DMS153 treated with DMSO at 0.1 percent for 48 hours (cell line): Measurements from ENCODE around the gene COMMD1.
"Not testable (repeated sequence)": the region's sequence is repeated elsewhere in the genome, so short reads cannot be mapped to it uniquely, and the experiment has no call there.

Experiments
- DNase-seq: peaks from one replicate; lab custom pipeline; 2025; ENCODE audit not compliant: unreplicated experiment; lab: John Stamatoyannopoulos, UW

Gene COMMD1

DNA sequence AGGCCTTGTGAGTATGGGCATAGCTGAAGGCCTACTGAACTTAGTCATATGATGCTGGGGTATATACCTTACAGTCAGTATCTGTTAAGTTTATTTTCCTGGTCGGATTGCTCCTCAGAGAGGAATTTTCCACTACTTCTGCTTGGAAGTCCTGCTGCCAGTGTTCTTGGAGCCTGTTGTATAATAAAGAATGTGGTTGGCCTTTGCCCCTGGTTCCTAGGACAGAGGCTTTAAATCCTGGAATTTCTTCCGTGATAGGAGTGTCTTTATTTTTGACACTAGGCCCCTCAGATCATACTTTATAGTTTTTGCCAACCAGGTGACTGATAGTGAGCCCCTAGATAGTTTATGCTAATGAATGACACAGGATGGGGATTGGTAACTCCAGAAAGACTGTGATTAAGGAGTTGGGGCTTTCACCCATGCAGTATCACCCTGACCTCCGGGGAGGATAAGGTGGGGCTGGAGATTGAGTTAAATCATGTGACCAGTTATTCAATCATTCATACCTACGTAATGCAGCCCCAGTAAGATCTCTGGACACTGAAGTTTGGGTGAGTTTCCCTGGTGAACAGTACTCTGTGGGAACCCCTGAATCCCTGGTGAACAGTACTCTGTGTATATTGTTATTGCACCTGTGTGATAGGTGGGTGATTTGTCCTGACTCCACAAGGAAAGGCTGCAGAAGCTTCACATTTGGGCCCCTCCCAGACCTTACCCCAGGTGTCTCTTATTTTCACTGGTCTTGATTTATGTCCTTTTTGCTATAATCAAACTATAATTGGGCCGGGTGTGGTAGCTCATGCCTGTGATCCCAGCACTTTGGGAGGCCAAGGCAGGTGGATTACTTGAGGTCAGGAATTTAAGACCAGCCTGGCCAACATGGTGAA is 56.9 kb downstream of the COMMD1 start:
- DNase-seq: no peak

DNA sequence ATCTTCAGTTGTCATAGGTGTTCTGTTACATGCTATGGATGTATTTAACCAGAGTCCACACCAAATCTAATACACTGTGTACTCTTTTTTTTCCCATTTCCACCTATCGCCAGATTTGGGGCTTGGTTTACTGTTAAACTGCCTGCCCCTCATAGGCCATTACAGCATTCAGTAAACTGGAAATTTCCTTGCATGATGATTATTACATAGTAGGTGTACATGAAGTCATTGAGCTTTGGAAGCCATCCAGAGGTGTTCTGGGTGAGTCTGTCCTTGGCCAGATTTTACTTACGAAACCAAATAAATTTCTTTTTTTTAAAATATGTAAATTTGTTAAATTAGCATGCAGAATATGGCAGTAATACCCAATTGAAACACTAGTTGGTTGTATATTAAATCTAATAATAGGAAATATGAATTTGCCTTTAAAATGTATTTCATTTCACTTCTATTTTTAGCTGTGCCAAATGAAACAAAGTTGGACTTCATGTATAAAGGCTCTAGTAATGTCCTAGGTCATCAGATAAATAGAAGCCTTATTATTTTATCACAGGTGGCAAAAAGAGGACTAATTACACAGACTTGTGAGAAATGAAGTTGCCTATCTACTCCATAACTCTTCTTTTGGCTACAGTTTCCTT is 60.7 kb downstream of the COMMD1 start:
- DNase-seq: no peak

DNA sequence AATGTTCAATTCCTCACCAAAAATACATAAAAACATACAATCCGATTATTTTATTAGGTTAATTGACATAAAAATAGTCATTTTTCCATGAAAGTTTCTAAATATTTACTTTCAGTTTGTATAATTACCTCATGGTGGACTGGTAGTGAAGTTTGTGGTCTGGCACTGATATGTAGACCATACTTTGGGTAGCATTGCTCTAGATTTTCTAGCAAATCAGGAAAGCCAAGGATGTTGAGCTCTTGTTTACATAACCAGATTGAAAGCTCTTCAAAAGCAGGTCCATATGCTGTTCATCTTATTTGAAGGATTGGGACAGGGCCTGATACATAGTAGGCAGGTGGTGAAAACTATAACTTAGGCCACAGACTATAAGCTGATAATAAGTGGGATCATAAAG is 61.8 kb downstream of the COMMD1 start:
- no peak for DNase-seq

DNA sequence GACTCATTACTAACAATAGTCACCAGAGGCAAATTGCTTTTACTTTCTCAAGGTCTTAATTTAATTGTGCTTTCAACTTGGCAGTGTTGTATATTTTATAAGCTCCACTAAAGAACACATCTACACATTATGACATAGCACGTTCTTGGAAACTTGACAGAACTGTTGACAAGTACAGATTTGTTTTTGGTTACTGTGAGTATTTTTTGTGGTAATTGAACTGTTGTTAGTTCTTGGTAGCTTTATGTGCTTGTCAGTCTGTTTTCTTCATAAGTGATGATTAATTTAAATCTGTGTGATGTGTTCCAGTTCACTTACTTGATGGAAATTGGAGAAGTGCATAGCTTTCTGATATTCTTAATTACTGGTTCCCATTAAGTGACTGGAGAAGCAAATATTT is 63.9 kb downstream of the COMMD1 start:
- DNase-seq: no peak

DNA sequence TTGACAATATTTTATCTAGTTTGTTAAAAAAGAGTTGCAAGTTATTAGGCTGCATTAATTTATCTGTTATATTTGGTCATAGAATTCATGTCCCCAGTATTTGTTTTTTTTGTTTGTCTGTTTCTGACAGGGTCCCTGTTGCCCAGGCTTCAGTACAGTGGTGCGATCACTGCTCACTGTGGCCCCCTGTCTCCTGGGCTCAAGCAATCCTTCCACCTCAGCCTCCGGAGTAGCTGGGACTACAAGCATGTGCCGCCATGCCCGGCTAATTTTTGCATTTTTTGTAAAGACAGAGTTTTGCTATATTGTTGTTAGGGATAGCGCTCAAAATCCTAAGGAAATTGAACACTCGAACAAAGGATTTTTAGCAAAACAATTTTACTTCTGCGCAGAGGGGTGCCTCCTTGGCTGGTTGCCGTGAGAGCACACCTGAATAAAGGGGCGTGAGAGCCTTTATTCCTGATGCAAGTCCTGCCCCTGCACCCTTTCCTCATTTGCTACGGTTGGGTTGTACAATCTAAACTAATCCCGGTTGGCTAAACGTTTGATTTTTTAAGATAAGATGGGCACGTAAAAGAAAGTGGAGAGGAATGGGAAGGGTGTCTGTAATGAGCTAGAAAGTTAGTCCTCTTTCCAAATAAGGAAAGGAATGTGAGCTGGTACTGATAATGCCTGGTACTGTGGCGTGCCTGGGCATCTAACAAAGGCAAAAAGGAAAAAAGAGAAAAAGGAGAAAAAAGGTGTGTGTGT is 65.5 kb downstream of the COMMD1 start:
- DNase-seq: no peak

DNA sequence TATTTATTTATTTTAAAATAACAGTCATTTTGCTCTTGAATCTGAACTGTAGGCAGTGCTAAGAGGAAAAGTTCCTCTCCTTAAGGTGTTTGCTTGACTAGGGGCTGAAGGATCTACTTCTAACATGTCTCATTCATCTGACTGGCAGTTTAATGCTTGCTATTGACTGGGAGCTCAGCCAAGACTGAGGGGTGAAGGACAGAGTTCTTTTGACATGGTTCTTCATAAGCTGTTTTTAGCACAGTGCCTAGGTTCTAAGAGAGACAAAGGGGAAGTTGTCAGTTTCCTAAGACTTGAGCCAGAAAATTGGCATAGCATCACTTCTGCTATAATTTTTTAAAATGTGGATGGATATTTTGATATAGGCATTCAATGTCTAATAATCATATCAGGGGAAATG is 73.0 kb downstream of the COMMD1 start:
- no peak for DNase-seq

DNA sequence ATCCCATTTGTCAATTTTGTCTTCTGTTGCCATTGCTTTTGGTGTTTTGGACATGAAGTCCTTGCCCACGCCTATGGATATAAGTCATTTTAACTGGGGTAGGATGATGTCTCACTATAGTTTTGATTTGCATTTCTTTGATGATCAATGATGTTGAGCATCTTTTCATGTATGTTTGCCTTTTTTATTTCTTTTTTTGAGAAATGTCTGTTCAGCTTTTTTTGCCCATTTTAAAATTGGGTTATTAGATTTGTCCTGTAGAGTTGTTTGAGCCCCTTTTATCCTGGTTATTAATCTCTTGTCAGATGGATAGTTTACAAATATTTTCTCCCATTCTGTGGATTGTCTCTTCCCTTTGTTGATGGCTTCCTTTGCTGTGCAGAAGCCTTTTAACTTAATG is 75.3 kb downstream of the COMMD1 start:
- DNase-seq: no peak

DNA sequence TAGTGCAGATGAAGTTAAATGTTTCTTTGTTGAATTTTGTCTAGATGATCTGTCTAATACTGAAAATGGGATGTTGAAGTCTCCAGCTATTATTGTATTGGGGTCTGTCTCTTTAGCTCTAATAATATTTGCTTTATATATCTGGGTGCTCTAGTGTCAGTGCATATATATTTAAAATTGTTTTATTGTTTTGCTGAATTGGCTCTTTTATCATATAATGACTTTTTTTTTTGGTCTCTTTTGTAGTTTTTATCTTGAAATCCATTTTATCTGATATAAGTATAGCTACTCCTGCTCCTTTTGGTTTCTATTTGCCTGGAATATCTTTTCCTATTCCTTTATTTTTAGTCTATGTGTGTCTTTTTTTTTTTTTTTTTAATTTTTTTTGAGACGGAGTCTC is 79.2 kb downstream of the COMMD1 start:
- no peak for DNase-seq

DNA sequence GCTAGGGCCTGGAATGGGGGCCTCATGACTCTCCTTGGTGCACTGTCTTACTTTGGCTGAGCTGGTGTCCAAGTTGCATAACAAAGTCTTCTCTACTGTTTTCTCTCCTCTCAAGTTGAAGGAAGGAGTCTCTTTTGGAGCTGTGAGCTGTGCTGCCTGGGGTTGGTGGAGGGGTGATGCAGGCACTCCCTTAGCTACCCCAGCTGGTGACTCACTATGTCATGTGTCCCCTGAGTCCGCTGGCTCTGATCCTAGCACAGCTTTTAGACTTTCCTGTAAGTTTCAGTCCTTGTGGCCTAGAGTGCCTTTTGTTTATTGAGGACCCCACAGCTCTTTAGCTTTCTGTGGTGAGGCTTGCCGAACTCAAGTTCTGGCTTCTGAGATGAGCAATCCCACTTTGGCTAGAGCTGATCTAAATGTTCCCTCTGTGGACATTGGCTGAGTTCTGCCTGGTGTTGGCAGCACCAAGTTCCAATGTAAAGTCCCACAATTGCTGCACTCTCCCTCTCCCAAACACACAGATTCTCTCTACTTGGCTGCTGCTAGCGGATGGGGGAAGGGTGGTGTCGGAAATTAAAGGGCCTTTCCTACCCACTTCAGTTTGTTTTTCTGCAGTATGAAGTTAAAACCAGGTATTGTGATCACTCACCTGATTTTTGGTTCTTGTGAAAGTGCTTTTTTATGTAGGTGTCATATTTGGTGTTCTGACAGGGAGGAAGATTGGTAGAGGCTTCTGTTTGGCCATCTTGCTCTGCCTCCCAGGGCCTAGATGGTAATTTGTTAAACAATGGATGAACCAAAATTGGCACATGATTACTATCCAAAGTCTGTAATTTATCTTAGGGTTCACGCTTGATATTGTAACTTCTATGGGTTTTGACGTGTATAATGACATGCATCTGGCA is 83.2 kb downstream of the COMMD1 start:
- no peak for DNase-seq

DNA sequence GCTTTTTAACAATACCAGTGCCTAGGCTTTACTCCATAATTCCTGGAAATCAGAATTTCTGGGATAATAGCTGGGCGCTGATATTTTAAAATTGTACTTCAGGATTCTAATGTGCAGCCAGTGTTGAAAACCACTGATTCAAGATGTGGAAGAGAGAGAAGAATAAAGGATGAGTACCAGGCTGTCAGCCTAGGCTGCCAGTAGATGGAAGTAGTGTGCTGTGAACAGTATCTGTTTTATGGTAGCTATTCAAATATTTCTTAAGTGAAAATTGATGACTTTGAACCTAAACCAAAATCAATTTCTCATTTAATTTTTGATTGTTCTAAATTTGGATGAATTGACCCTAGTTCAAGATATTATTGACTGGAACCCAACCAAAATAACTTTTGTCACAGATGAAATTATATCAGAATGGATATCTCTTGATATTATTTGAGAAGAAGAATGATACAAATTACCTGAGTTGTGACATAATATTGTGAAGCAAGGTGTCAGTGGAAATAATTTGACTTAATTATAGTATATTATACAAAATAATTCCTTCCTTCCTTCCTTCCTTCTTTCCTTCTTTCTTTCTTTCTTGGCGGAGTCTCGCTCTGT is 88.0 kb downstream of the COMMD1 start:
- DNase-seq: peak; percentile 24

DNA sequence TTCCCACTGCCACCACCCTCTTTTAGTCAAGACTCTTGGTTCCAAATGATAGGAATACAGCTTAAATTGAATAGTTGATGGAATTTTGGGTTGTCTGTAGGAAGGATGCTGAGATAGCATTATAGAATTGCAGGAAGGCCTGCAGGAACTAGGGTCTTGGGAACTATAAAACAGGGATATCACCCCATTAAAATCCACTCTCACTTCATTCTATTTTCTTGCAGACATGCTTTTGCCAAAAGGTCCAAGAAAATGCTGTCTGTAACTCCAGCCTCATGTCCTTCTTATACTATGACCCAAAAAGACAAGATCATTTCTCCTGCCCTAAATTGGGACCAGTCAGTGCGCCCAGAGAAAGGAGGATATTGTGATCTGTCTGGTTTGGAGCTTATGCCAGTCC is 89.1 kb downstream of the COMMD1 start:
- DNase-seq: no peak

DNA sequence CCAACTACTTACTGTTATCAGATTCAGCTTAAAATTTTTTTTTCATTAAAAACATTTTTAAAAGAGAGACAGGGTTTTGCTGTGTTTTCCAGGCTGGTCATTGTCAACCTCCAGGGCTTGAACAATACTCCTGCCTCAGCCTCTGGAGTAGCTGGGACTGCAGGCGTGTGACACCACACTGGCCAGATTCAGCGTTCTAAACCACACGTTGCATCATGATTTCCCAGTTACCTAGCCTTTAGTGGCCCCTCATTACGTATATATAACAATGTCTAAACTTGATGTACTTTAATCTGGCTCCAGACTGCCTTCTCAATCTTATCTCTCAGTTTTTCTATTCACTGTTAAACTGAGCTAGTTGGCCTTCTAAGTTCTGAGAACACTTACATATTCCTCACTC is 89.6 kb downstream of the COMMD1 start:
- DNase-seq: no peak

DNA sequence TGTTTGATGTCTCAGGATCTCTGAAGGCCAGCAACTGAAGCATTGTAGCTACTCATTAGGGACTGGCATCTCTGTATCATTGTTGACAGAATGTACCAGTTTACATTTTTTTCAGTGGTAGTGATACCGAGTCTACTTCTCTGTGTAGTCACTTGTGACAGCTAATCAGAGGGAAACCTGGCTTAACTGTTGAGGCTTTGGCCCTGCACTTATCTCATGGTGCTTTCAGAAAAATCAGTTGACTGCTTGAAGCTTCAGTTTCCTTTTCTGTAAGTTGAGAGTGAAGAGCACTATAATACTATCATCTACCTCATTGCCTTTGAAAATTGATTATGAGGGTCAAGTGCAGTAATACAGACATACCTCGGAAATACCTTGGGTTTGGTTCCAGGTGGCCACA is 90.0 kb downstream of the COMMD1 start:
- DNase-seq: no peak

DNA sequence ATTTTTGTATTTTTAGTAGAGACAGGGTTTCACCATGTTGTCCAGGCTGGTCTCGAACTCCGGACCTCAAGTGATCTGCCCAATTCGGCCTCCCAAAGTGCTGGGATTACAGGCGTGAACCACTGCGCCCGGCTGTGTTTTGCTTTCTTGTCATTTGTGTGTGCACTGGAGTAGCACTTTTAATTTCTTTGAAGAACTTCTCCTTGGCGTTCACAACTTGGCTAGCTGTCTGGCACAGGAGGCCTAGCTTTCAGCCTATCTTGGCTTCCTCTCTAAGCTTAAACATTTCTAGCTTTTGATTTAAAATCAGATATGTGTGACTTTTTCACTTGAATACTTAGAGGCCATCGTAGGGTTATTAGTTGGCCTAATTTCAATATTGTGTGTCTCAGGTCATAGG is 93.0 kb downstream of the COMMD1 start:
- DNase-seq: no peak

DNA sequence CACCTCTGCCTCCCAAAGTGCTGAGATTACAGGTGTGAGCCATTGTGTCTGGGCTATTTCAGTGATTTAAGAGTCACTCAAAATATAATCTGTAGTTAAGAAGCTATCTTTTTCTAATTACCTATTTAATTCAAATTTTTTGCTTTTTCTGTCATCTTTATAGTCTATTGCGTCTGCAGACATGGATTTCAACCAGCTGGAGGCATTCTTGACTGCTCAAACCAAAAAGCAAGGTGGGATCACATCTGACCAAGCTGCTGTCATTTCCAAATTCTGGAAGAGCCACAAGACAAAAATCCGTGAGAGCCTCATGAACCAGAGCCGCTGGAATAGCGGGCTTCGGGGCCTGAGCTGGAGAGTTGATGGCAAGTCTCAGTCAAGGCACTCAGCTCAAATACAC is 95.1 kb downstream of the COMMD1 start:
- DNase-seq: no peak

DNA sequence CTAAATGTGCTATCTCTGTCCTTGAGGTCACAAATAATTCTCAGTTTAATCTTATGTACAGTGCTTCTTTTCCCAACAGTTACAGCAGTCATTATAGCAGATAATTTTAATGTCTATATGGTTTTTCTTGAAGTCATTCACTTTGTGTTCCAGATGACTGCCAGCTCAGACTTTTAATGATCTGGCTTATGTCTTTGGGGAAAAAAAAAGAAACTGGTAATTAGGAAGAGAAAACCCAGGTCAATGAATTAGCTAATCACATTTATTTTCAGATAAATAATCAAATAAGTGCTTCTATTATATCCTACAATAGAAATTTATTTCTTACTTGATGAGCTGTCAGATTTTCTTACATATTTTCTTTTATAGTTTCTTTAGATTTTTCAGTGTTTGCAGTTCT is 96.0 kb downstream of the COMMD1 start:
- DNase-seq: no peak

DNA sequence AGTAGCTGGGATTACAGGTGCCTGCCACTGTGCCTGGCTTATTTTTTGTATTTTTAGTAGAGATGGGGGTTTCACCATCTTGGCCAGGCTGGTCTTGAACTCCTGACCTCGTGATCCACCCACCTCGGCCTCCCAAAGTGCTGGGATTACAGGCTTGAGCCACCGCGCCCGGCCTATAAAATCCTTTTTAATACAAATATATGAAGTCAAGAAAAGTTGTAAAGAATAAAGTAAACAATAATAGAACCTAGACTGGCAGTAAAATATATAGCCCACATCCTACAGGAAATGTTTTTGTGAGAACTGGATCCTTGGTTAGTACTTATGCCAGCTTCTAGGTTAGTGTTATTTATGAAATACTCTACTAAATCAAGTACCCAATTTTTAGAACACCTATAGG is 99.0 kb downstream of the COMMD1 start:
- DNase-seq: not testable (repeated sequence)

DNA sequence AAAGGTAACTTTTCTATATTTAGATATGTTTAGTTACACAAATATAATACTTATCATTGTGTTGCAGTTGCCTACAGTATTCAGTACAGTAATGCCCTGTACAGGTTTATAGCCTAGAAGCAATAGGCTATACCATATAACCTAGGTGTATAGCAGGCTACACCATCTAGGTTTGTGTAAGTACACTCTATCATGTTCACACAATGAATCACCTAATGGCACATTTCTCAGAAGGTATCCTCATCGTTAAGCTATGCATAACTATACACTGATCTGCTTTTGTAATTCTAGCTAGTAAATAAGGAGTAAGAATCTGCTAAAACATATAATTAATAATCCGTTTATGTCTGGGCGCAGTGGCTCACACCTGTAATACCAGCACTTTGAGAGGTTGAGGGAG is 102.1 kb downstream of the COMMD1 start:
- no peak for DNase-seq

DNA sequence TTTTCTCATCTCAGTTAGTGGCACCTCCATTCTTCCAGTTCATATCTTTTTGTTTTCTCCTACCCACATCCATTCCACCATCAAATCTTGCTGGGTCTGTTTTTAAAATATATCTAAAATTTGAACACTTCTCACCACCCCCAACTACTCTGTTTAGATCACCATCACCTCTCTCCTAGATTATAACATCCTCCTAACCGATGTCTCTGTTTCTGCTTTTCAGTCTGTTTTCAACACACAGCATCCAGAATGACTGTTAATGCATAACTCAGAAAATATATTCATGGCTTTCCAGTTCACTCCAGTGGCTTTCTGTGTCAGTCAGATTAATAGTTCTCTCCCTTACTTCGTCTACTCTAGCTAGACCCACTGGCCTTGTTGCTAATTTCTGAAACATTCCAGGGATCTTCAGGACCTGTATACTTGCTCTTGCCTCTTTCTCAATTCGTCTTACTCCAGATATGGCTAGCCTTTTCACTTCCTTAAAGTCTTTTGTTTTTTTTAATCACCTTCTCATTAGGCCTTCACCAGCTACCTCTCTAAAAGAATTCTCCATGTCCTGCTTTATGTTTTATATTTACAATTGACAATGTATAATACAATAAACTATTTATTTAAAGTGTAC is 105.3 kb downstream of the COMMD1 start:
- DNase-seq: no peak

DNA sequence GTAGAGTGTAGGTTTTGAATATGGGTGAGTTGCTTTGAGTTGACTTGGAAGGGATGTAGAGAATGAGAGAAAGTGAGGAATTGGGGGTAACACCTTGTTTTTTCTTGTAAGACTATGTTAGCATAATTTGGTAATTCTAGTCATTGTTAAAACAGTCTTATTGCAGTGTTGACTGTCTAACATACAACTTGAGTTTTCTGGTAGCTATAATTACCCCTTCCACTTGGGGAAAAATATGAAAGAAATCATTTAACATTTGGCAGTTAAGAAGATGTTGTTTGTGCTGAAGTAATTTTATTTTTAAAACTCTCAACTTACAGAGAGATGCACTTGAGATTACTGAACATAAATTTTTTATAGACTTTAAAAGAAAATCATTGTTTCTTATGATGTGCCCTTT is 108.2 kb downstream of the COMMD1 start:
- no peak for DNase-seq
